Measurements from ENCODE around the gene FNDC10. TPM values are rescaled to one million over a fixed set of nuclear protein-coding genes. Genes with fewer than 3 reads are reported as not detected.

FNDC10 gene
- total RNA-seq, 1 donor: 5.9 TPM

GRCh38 chr1:1612104-1612400 lies 12.1 kb upstream of the FNDC10 start:
- no peak for DNase-seq (ENCODE audit: low read depth)
- no peak for TF ChIP-seq CTCF (IDR thresholded peaks at IDR 0.05; ENCODE audit: insufficient read depth, low read length)
- H3K4me3 ChIP-seq (ENCODE audit: low read depth, low read length): no peak overlapping the region

- no peak for DNase-seq (ENCODE audit: low read depth)
- TF ChIP-seq CTCF (IDR thresholded peaks at IDR 0.05; ENCODE audit: insufficient read depth, low read length): no peak
- H3K4me3 ChIP-seq (ENCODE audit: low read depth, low read length): no peak overlapping the region
Observed at GRCh38 chr1:1610796-1611195, 10.9 kb upstream of the FNDC10 start.

- no peak for TF ChIP-seq CTCF (IDR thresholded peaks at IDR 0.05; ENCODE audit: insufficient read depth, low read length)
- DNase-seq (ENCODE audit: low read depth): no peak
- no peak overlapping the region for H3K4me3 ChIP-seq (ENCODE audit: low read depth, low read length)
Observed at GRCh38 chr1:1609822-1610485, 10.0 kb upstream of the FNDC10 start.

GRCh38 chr1:1606232-1606631 lies 6.3 kb upstream of the FNDC10 start:
- no peak for DNase-seq (ENCODE audit: low read depth)
- no peak overlapping the region for H3K4me3 ChIP-seq (ENCODE audit: low read depth, low read length)
- TF ChIP-seq CTCF (IDR thresholded peaks at IDR 0.05; ENCODE audit: insufficient read depth, low read length): no peak

- no peak overlapping the region for H3K4me3 ChIP-seq (ENCODE audit: low read depth, low read length)
- TF ChIP-seq CTCF (IDR thresholded peaks at IDR 0.05; ENCODE audit: insufficient read depth, low read length): no peak
- DNase-seq (ENCODE audit: low read depth): no peak
Observed at GRCh38 chr1:1605724-1606123, 5.8 kb upstream of the FNDC10 start.

GRCh38 chr1:1605034-1605591 lies 5.2 kb upstream of the FNDC10 start:
- TF ChIP-seq CTCF (IDR thresholded peaks at IDR 0.05; ENCODE audit: insufficient read depth, low read length): no peak
- DNase-seq (ENCODE audit: low read depth): no peak
- no peak overlapping the region for H3K4me3 ChIP-seq (ENCODE audit: low read depth, low read length)
